K562 (cell line): ENCODE measurements around the gene MYH9. TPM values are rescaled to one million over a fixed set of nuclear protein-coding genes. Genes with fewer than 3 reads are reported as not detected.

Source experiments
- ATAC-seq: fragments of 200-7000 bp; cut with Tn5 transposase; 3 replicates; pipeline ENCODE4 v1.9.1; 2020; ENCODE audit warnings: moderate library complexity
- BruUV-seq: library from RNA; stranded (reverse); fragments of 400-500 nt; replicated peaks from 2 replicates; lab custom pipeline; 2021; lab: Mats Ljungman, UMichigan
- CTCF ChIA-PET: fragments of 300-600 bp; formaldehyde crosslinking; extraction: SDS; loops from one replicate; lab custom pipeline; 2021; ENCODE audit warnings: low intra/inter-chr PET ratio; lab: Yijun Ruan, JAX
- POLR2A ChIA-PET: fragments of 300-600, 350-650 bp; sonication (Branson Sonifier 250); formaldehyde crosslinking; extraction: SDS; loops from one replicate; lab custom pipeline; 2021; ENCODE audit warnings: antibody characterized with exemption, inconsistent platforms; lab: Yijun Ruan, JAX
- DNase-seq, 4 experiments: peaks; one replicate each; pipeline versions ENCODE4 v3.0.0 to v3.0.0-alpha.2; 2011 to 2018; ENCODE audit warnings: low spot score in 3 of 4, mixed read lengths in 3 of 4; ENCODE audit errors: extremely low read depth in 1 of 4
- FAIRE-seq: peaks from 2 replicates; lab custom pipeline; 2011; peaks lifted over from hg19 to GRCh38; lab: Jason Lieb, UNC
- H2AFZ ChIP-seq: 2 replicates; pipeline ENCODE4 v1.6.0; 2011; ENCODE audit warnings: low read depth, low read length, control low read depth, inconsistent platforms
- H3K27ac ChIP-seq: fragments of 200-600 bp; 3 replicates; pipeline ENCODE4 v1.8.0; 2011; ENCODE audit warnings: low read depth, mild to moderate bottlenecking, control low read depth, inconsistent platforms, low read length, moderate library complexity, mixed read lengths; ENCODE audit errors: extremely low read depth
- H3K27me3 ChIP-seq, 2 experiments: fragments of 300-600 bp in 1 of 2; 2 replicates in 1 of 2; 3 replicates in 1 of 2; pipeline versions ENCODE4 v1.6.0 to v1.8.0; 2011; ENCODE audit warnings: inconsistent platforms in 2 of 2, low read length in 2 of 2, mild to moderate bottlenecking in 1 of 2, mixed read lengths in 1 of 2, moderate library complexity in 1 of 2; ENCODE audit not compliant: control insufficient read depth in 2 of 2, insufficient read depth in 2 of 2
- H3K36me3 ChIP-seq: fragments of 300-600 bp; 3 replicates; pipeline ENCODE4 v1.8.0; 2011; ENCODE audit warnings: mild to moderate bottlenecking, low read length, inconsistent platforms; ENCODE audit not compliant: control insufficient read depth, insufficient read depth
- H3K4me1 ChIP-seq, 2 experiments: fragments of 200-600 bp in 1 of 2; replicated peaks in 1 of 2; 2 replicates in 1 of 2; 3 replicates in 1 of 2; pipeline versions ENCODE4 v1.5.1 to v1.8.0; 2011; ENCODE audit warnings: inconsistent platforms in 2 of 2, low read length in 2 of 2, mild to moderate bottlenecking in 1 of 2, mixed read lengths in 1 of 2, moderate library complexity in 1 of 2; ENCODE audit not compliant: control insufficient read depth in 2 of 2, insufficient read depth in 2 of 2
- H3K4me2 ChIP-seq: 2 replicates; pipeline ENCODE4 v1.6.1; 2011; ENCODE audit warnings: low read length, control low read depth, inconsistent platforms, mixed read lengths; ENCODE audit not compliant: insufficient read depth
- H3K4me3 ChIP-seq: fragments of 200-600 bp; sonication (generic), shearing (Covaris generic); 2 replicates; pipeline ENCODE4 v1.5.1; 2016; ENCODE audit warnings: control low read depth, inconsistent platforms
- H3K79me2 ChIP-seq: fragments of 200-600 bp; 3 replicates; pipeline ENCODE4 v1.8.0; 2011; ENCODE audit warnings: low read length, inconsistent platforms; ENCODE audit not compliant: control insufficient read depth, insufficient read depth
- H3K9ac ChIP-seq, 2 experiments: 2 replicates each; pipeline versions ENCODE4 v1.6.0 to v1.6.1; 2011; ENCODE audit warnings: low read depth in 2 of 2, low read length in 2 of 2, control low read depth in 1 of 2, inconsistent platforms in 1 of 2, mild to moderate bottlenecking in 1 of 2, mixed read lengths in 1 of 2; ENCODE audit not compliant: insufficient read depth in 1 of 2
- H3K9me1 ChIP-seq: one replicate; pipeline ENCODE4 v1.6.0; 2011; ENCODE audit warnings: inconsistent platforms, mild to moderate bottlenecking, low read length, moderate library complexity; ENCODE audit not compliant: control insufficient read depth, insufficient read depth
- H3K9me3 ChIP-seq: replicated peaks from 2 replicates; pipeline ENCODE4 v1.5.1; 2011; ENCODE audit warnings: low read depth, low read length, inconsistent platforms; ENCODE audit not compliant: control insufficient read depth, insufficient read depth
- H4K20me1 ChIP-seq: replicated peaks from 2 replicates; pipeline ENCODE4 v1.6.1; 2011; ENCODE audit warnings: low read length, inconsistent platforms, mixed read lengths; ENCODE audit not compliant: control insufficient read depth, insufficient read depth
- BRCA1 ChIP-seq, 2 experiments: fragments of 450-650 bp in 1 of 2; sonication (generic) in 1 of 2; formaldehyde crosslinking in 1 of 2; IDR thresholded peaks; 2 replicates each; pipeline versions ENCODE4 v1.5.0 to v1.6.1; 2017 to 2020; ENCODE audit warnings: mild to moderate bottlenecking in 1 of 2, missing genetic modification reagents in 1 of 2
- CCNT2 ChIP-seq: IDR thresholded peaks from 2 replicates; pipeline ENCODE4 v1.6.1; 2011; ENCODE audit warnings: borderline replicate concordance, low read depth, mild to moderate bottlenecking, moderate library complexity, mixed read lengths, low read length; ENCODE audit not compliant: insufficient read length; ENCODE audit errors: extremely low read depth
- RBFOX2 ChIP-seq: fragments of 200-400 bp; formaldehyde crosslinking; IDR thresholded peaks from 2 replicates; pipeline ENCODE4 v1.6.1; 2017; ENCODE audit warnings: low read depth, mild to moderate bottlenecking, low read length, moderate library complexity
- RUNX1 ChIP-seq: sonication (generic); IDR thresholded peaks from 2 replicates; pipeline ENCODE4 v1.6.1; 2016; ENCODE audit warnings: antibody characterized with exemption, low read depth
- USF1 ChIP-seq: sonication (generic); formaldehyde crosslinking; IDR thresholded peaks from 2 replicates; pipeline ENCODE4 v1.9.0; 2022; ENCODE audit warnings: mild to moderate bottlenecking, missing genetic modification reagents
- ZNF311 ChIP-seq: fragments of 250-450 bp; sonication (Bioruptor Pico); IDR thresholded peaks from 2 replicates; pipeline ENCODE4 v1.4.0; 2020; ENCODE audit warnings: mild to moderate bottlenecking, moderate library complexity
- WGBS: fragments of 100-300 bp; shearing (Covaris generic); methylation state at CpG from one replicate; pipeline ENCODE4 v1.1.6; 2016; ENCODE audit warnings: low coverage, mixed read lengths; ENCODE audit not compliant: insufficient coverage; ENCODE audit errors: missing lambda C conversion rate; 5-methylcytosine and 5-hydroxymethylcytosine counted together
- in situ Hi-C: fragments of 300-500 bp; cut with MboI; formaldehyde crosslinking; loops from 4 replicates; pipeline ENCODE4 v1.15.0; 2018; ENCODE audit warnings: inconsistent platforms, mixed read lengths
- intact Hi-C: fragments of 100-400 bp; cut with micrococcal nuclease; formaldehyde crosslinking; loops from 2 replicates; pipeline ENCODE4 v1.14.2; 2022
- polyA plus RNA-seq, 8 experiments: library from polyadenylated mRNA; depleted of rRNA in 4 of 8; stranded (reverse) in 5 of 8; unstranded in 3 of 8; fragments of >200 nt; fragmentation: Nextera tagmentation in 2 of 8; fragmentation: Illumina TruSeq in 1 of 8; extraction: Ambion mirVana in 2 of 8; extraction: Trizol in 1 of 8; gene quantifications; 2 replicates each; pipeline versions ENCODE4 v1.2.1 to v1.2.3, GENCODE V29; 2011 to 2014; ENCODE audit warnings: inconsistent platforms in 1 of 8, missing spikeins in 1 of 8
- total RNA-seq, 7 experiments: library from RNA; depleted of rRNA in 6 of 7; stranded (reverse); fragments of >200 nt in 6 of 7; fragmentation: Illumina TruSeq in 2 of 7; extraction: Trizol in 2 of 7; gene quantifications; 2 replicates each; pipeline versions ENCODE4 v1.2.1 to v1.2.3, GENCODE V29; 2011 to 2021; ENCODE audit warnings: low replicate concordance in 1 of 7
- TF ChIP-seq, protein P1 (sequence below): sonication (generic); formaldehyde crosslinking; IDR thresholded peaks from 2 replicates; pipeline ENCODE4 v1.8.0; 2023; ENCODE audit warnings: mild to moderate bottlenecking, missing genetic modification reagents
- TF ChIP-seq, protein P2 (sequence below), 2 experiments: fragments of 450-650 bp; formaldehyde crosslinking in 1 of 2; IDR thresholded peaks; 2 replicates each; pipeline versions ENCODE4 v1.4.0 to v1.6.1; 2014 to 2020; ENCODE audit warnings: mild to moderate bottlenecking in 2 of 2, borderline replicate concordance in 1 of 2, low read depth in 1 of 2
- TF ChIP-seq, protein P3 (sequence below): sonication (generic); formaldehyde crosslinking; IDR thresholded peaks from 2 replicates; pipeline ENCODE4 v1.5.0; 2020; ENCODE audit warnings: missing genetic modification reagents

The MYH9 gene
- total and polyA plus RNA-seq, 9 of the 15 experiments (the other 6 are each of a cell fraction or from before 2014, with no cell fraction given): 0.71 to 111 (median 24.6) TPM

DNA sequence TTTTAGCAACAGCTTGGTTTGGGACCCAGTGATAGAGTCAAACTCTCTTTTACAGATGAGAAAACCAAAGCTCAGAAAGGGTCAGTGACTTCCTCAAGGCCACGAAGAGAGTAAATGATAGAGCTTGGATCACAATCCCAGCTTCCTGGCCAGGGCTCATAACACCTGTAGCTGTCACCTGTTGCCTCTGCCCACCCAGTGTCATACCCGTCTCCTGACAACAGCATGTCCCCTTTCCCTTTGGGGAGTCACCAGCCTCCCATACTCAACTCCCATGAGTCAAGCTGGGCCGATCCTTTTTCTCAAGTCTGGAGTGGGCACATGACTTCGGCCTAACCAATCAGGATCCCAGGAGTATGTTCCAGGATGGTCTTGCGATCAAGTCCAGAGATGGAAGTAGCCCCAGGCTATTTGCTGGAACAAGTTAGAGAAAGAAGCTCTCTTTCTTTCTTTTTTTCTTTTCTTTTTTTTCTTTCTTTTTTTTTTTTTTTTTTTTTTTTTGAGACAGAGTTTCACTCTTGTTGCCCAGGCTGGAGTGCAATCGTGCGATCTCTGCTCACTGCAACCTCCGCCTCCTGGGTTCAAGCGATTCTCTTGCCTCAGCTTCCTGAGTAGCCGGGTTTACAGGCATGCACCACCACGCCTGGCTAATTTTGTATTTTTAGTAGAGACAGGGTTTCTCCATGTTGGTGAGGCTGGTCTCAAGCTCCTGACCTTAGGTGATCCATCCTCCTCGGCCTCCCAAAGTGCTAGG lies 27.8 kb upstream of the MYH9 start:
- in situ Hi-C loops (no loop called here), intact Hi-C loops (no loop called here)
- Histone ChIP-seq H3K9me1 (no peaks in the 10 kb centered on the region), H3K9ac (no peak overlapping the region), H3K4me1 (peaks cover 11% of the 10 kb centered on the region in 2 experiments; a peak in 3 of 5 replicates), H3K4me2 (no peak overlapping the region), H3K36me3 (no peaks in the 10 kb centered on the region), H4K20me1 (no peaks in the 10 kb centered on the region), H3K79me2 (no peaks in the 10 kb centered on the region), H3K9me3 (no peaks in the 10 kb centered on the region), H3K27me3 (no peaks in the 10 kb centered on the region), H3K27ac (no peak overlapping the region), H2AFZ (no peak overlapping the region), H3K4me3 (no peak overlapping the region)
- CTCF ChIA-PET: no interaction called here
- WGBS: 65% methylated on average over 5 of the region's 12 CpGs
- no peak for FAIRE-seq
- POLR2A ChIA-PET: interaction anchor here (0.6 to 0.8 kb wide), 2 partner anchors 24 to 28 kb away, joined by 3 to 4 read pairs; partner anchors contain the start of gene MYH9
- no TSS peak for BruUV-seq
- ATAC-seq: no peak
- no peak for DNase-seq
- TF ChIP-seq, protein P1, sequence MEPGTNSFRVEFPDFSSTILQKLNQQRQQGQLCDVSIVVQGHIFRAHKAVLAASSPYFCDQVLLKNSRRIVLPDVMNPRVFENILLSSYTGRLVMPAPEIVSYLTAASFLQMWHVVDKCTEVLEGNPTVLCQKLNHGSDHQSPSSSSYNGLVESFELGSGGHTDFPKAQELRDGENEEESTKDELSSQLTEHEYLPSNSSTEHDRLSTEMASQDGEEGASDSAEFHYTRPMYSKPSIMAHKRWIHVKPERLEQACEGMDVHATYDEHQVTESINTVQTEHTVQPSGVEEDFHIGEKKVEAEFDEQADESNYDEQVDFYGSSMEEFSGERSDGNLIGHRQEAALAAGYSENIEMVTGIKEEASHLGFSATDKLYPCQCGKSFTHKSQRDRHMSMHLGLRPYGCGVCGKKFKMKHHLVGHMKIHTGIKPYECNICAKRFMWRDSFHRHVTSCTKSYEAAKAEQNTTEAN: no peak
- TF ChIP-seq, protein P2, sequence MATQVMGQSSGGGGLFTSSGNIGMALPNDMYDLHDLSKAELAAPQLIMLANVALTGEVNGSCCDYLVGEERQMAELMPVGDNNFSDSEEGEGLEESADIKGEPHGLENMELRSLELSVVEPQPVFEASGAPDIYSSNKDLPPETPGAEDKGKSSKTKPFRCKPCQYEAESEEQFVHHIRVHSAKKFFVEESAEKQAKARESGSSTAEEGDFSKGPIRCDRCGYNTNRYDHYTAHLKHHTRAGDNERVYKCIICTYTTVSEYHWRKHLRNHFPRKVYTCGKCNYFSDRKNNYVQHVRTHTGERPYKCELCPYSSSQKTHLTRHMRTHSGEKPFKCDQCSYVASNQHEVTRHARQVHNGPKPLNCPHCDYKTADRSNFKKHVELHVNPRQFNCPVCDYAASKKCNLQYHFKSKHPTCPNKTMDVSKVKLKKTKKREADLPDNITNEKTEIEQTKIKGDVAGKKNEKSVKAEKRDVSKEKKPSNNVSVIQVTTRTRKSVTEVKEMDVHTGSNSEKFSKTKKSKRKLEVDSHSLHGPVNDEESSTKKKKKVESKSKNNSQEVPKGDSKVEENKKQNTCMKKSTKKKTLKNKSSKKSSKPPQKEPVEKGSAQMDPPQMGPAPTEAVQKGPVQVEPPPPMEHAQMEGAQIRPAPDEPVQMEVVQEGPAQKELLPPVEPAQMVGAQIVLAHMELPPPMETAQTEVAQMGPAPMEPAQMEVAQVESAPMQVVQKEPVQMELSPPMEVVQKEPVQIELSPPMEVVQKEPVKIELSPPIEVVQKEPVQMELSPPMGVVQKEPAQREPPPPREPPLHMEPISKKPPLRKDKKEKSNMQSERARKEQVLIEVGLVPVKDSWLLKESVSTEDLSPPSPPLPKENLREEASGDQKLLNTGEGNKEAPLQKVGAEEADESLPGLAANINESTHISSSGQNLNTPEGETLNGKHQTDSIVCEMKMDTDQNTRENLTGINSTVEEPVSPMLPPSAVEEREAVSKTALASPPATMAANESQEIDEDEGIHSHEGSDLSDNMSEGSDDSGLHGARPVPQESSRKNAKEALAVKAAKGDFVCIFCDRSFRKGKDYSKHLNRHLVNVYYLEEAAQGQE (IDR thresholded peaks at IDR 0.05; ENCODE audit: borderline replicate concordance): no peak
- TF ChIP-seq, protein P2 (CRISPR knock-in tag; IDR thresholded peaks at IDR 0.05; ENCODE audit: low read depth): no peak
- TF ChIP-seq RBFOX2 (no peak), CCNT2 (no peak), RUNX1 (no peak), USF1 (CRISPR knock-in tag) (peak; percentile 76), BRCA1 (IDR thresholded peaks at IDR 0.05) (no peak), BRCA1 (CRISPR knock-in tag; IDR thresholded peaks at IDR 0.05) (no peak), ZNF311 (CRISPR knock-in tag) (no peak)
- TF ChIP-seq, protein P3, sequence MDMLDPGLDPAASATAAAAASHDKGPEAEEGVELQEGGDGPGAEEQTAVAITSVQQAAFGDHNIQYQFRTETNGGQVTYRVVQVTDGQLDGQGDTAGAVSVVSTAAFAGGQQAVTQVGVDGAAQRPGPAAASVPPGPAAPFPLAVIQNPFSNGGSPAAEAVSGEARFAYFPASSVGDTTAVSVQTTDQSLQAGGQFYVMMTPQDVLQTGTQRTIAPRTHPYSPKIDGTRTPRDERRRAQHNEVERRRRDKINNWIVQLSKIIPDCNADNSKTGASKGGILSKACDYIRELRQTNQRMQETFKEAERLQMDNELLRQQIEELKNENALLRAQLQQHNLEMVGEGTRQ (CRISPR knock-in tag): peak; percentile 64
